Mucosa of stomach (tissue), 1 donor: ENCODE data around the gene FBXL19.

ENCODE experiments used
- H3K27me3 ChIP-seq: one replicate; pipeline ENCODE4 v1.7.0; 2013; ENCODE audit warnings: mild to moderate bottlenecking, low read length; ENCODE audit not compliant: control insufficient read depth, insufficient read depth
- H3K36me3 ChIP-seq: one replicate; pipeline ENCODE4 v1.7.0; 2013; ENCODE audit warnings: low read length; ENCODE audit not compliant: control insufficient read depth, insufficient read depth
- H3K4me1 ChIP-seq: one replicate; pipeline ENCODE4 v1.7.0; 2013; ENCODE audit warnings: mild to moderate bottlenecking, low read length; ENCODE audit not compliant: control insufficient read depth, insufficient read depth
- H3K4me3 ChIP-seq: one replicate; pipeline ENCODE4 v1.7.0; 2013; ENCODE audit warnings: low read length
- H3K9ac ChIP-seq: one replicate; pipeline ENCODE4 v1.7.0; 2013; ENCODE audit warnings: mild to moderate bottlenecking, low read length, moderate library complexity
- H3K9me3 ChIP-seq: one replicate; pipeline ENCODE4 v1.7.0; 2013; ENCODE audit warnings: mild to moderate bottlenecking, low read length, moderate library complexity; ENCODE audit not compliant: control insufficient read depth
- donor health status: Pancreatic carcinoma.

Gene FBXL19

GRCh38 chr16:30992931-30993816 is 69.8 kb downstream of the FBXL19 start:
- peaks cover 17% of the 10 kb centered on the region for H3K4me1 ChIP-seq
- H3K4me3 ChIP-seq: no peak overlapping the region
- no peak overlapping the region for H3K9ac ChIP-seq
- H3K9me3 ChIP-seq: no peaks in the 10 kb centered on the region
- peaks cover 18% of the 10 kb centered on the region for H3K27me3 ChIP-seq
- no peaks in the 10 kb centered on the region for H3K36me3 ChIP-seq

GRCh38 chr16:30995927-30996323 is 72.6 kb downstream of the FBXL19 start:
- Histone ChIP-seq H3K9me3 (no peaks in the 10 kb centered on the region), H3K4me1 (peaks cover 17% of the 10 kb centered on the region), H3K4me3 (no peak overlapping the region), H3K36me3 (no peaks in the 10 kb centered on the region), H3K27me3 (peaks cover 24% of the 10 kb centered on the region), H3K9ac (no peak overlapping the region)

- H3K4me1 ChIP-seq: peaks cover 17% of the 10 kb centered on the region
- peak overlapping the region; percentile 61 for H3K9ac ChIP-seq
- no peaks in the 10 kb centered on the region for H3K36me3 ChIP-seq
- no peak overlapping the region for H3K4me3 ChIP-seq
- H3K27me3 ChIP-seq: peaks cover 24% of the 10 kb centered on the region
- no peaks in the 10 kb centered on the region for H3K9me3 ChIP-seq
Observed at GRCh38 chr16:30996324-30996984, 73.1 kb downstream of the FBXL19 start.

GRCh38 chr16:30996985-30997724 is 73.8 kb downstream of the FBXL19 start:
- peaks cover 17% of the 10 kb centered on the region for H3K4me1 ChIP-seq
- H3K9ac ChIP-seq: peak overlapping the region; percentile 61
- no peaks in the 10 kb centered on the region for H3K36me3 ChIP-seq
- peaks cover 29% of the 10 kb centered on the region for H3K27me3 ChIP-seq
- no peak overlapping the region for H3K4me3 ChIP-seq
- H3K9me3 ChIP-seq: no peaks in the 10 kb centered on the region

- peak overlapping the region; percentile 55 for H3K9ac ChIP-seq
Observed at GRCh38 chr16:30997725-30998711, 74.6 kb downstream of the FBXL19 start.

More at GRCh38 chr16:30997725-30998711, 74.6 kb downstream of the FBXL19 start:
- Histone ChIP-seq H3K36me3 (no peaks in the 10 kb centered on the region), H3K27me3 (peaks cover 34% of the 10 kb centered on the region), H3K4me3 (no peak overlapping the region), H3K9me3 (no peaks in the 10 kb centered on the region), H3K4me1 (peaks cover 17% of the 10 kb centered on the region)
